Esophagus (tissue), 2 donors: ENCODE results near the gene STAG2. TPM values are rescaled to one million over a fixed set of nuclear protein-coding genes. Genes with fewer than 3 reads are reported as not detected.
"Not testable (repeated sequence)": the region's sequence is repeated elsewhere in the genome, so short reads cannot be mapped to it uniquely, and the experiment has no call there.

Experiments
- H3K27ac ChIP-seq, 2 donors: one replicate each; pipeline ENCODE4 v1.5.1; 2013; ENCODE audit warnings: low read depth in 2 of 2, mild to moderate bottlenecking in 2 of 2, inconsistent platforms in 1 of 2, low read length in 1 of 2, moderate library complexity in 1 of 2
- H3K27me3 ChIP-seq, 2 donors: one replicate each; pipeline ENCODE4 v1.6.1; 2013; ENCODE audit warnings: low read length in 2 of 2, control low read depth in 1 of 2, mild to moderate bottlenecking in 1 of 2; ENCODE audit not compliant: insufficient read depth in 2 of 2, control insufficient read depth in 1 of 2
- H3K36me3 ChIP-seq, 2 donors: one replicate each; pipeline ENCODE4 v1.6.1; 2013; ENCODE audit warnings: low read length in 1 of 2; ENCODE audit not compliant: control insufficient read depth in 2 of 2, insufficient read depth in 2 of 2
- H3K4me1 ChIP-seq, 2 donors: one replicate each; pipeline ENCODE4 v1.6.1; 2013; ENCODE audit warnings: low read length in 1 of 2; ENCODE audit not compliant: control insufficient read depth in 2 of 2, insufficient read depth in 2 of 2
- H3K4me3 ChIP-seq, 2 donors: one replicate each; pipeline ENCODE4 v1.5.1; 2013; ENCODE audit warnings: low read length in 2 of 2, mild to moderate bottlenecking in 2 of 2, low read depth in 1 of 2, moderate library complexity in 1 of 2
- H3K9me3 ChIP-seq, 2 donors: one replicate each; pipeline ENCODE4 v1.6.1; 2013; ENCODE audit warnings: mild to moderate bottlenecking in 2 of 2, low read depth in 1 of 2, low read length in 1 of 2, moderate library complexity in 1 of 2; ENCODE audit not compliant: control insufficient read depth in 2 of 2, insufficient read depth in 1 of 2
- WGBS, 2 donors: extraction: QIAGEN DNeasy Blood & Tissue Kit; methylation state at CpG; one replicate each; pipeline ENCODE4 v1.1.7; 2013; 5-methylcytosine and 5-hydroxymethylcytosine counted together
- polyA plus RNA-seq, 2 donors: library from polyadenylated mRNA; stranded (reverse); fragments of 200-250 nt; gene quantifications; one replicate each; pipeline ENCODE4 v1.2.3, GENCODE V29; 2013
- donor health status: healthy with polysubstance abuse.
- donor health status: Bipolar disorder and iron deficiency.

STAG2 gene
- polyA plus RNA-seq, 2 donors: 13.5 to 14.8 TPM

GRCh38 chrX:124117325-124117724, 155.8 kb downstream of the STAG2 start:
- WGBS, 2 donors: 50 to 56% methylated on average over 1 of the region's 1 CpG
- no peak overlapping the region for H3K27ac ChIP-seq
- no peaks in the 10 kb centered on the region for H3K36me3 ChIP-seq

GRCh38 chrX:124125471-124125870, 164.0 kb downstream of the STAG2 start:
- 79 to 84% methylated on average over 3 of the region's 3 CpGs for WGBS, 2 donors

More at GRCh38 chrX:124117325-124117724, 155.8 kb downstream of the STAG2 start:
- H3K4me3 ChIP-seq: no peak overlapping the region
- H3K4me1 ChIP-seq: no peaks in the 10 kb centered on the region
- peaks cover 0 to 2% of the 10 kb centered on the region in 2 donors for H3K9me3 ChIP-seq
- no peaks in the 10 kb centered on the region for H3K27me3 ChIP-seq

GRCh38 chrX:124127496-124127895, 166.0 kb downstream of the STAG2 start:
- no peak overlapping the region for H3K4me3 ChIP-seq
- WGBS, 2 donors: 84 to 97% methylated on average over 7 of the region's 7 CpGs
- no peaks in the 10 kb centered on the region for H3K27me3 ChIP-seq
- H3K36me3 ChIP-seq: no peaks in the 10 kb centered on the region
- no peaks in the 10 kb centered on the region for H3K4me1 ChIP-seq
- H3K27ac ChIP-seq: no peak overlapping the region
- H3K9me3 ChIP-seq: no peaks in the 10 kb centered on the region

More at GRCh38 chrX:124125471-124125870, 164.0 kb downstream of the STAG2 start:
- H3K36me3 ChIP-seq: no peaks in the 10 kb centered on the region
- no peaks in the 10 kb centered on the region for H3K27me3 ChIP-seq
- no peaks in the 10 kb centered on the region for H3K9me3 ChIP-seq
- no peak overlapping the region for H3K4me3 ChIP-seq
- no peak overlapping the region for H3K27ac ChIP-seq
- H3K4me1 ChIP-seq: no peaks in the 10 kb centered on the region

GRCh38 chrX:124132437-124132836, 170.9 kb downstream of the STAG2 start:
- H3K27ac ChIP-seq, H3K27me3 ChIP-seq, H3K36me3 ChIP-seq, H3K9me3 ChIP-seq, H3K4me1 ChIP-seq, H3K4me3 ChIP-seq: not testable (repeated sequence)
- WGBS, 2 donors: 88 to 94% methylated on average over 5 of the region's 5 CpGs

- Histone ChIP-seq H3K27me3 (no peaks in the 10 kb centered on the region), H3K4me1 (no peaks in the 10 kb centered on the region), H3K9me3 (peaks cover 0 to 4% of the 10 kb centered on the region in 2 donors), H3K4me3 (no peak overlapping the region), H3K36me3 (no peaks in the 10 kb centered on the region), H3K27ac (no peak overlapping the region)
- WGBS, 2 donors: 88 to 96% methylated on average over 8 of the region's 8 CpGs
These were observed 184.2 kb downstream of the STAG2 start for GRCh38 chrX:124145749-124146148.

GRCh38 chrX:124151195-124151594, 189.7 kb downstream of the STAG2 start:
- H3K4me1 ChIP-seq: no peaks in the 10 kb centered on the region
- no peak overlapping the region for H3K4me3 ChIP-seq
- no peaks in the 10 kb centered on the region for H3K9me3 ChIP-seq
- no peak overlapping the region for H3K27ac ChIP-seq
- no peaks in the 10 kb centered on the region for H3K36me3 ChIP-seq
- no peaks in the 10 kb centered on the region for H3K27me3 ChIP-seq

Other genes with a start within 250 kb of the STAG2 start
- gene THOC2, start 228.7 kb upstream of the STAG2 start, polyA plus RNA-seq: 10 to 100 TPM; 28.2 to 43.7 TPM
- 1 to 10 TPM; 8.0 to 8.7 TPM for gene XIAP, start 101.7 kb upstream of the STAG2 start, polyA plus RNA-seq